ENCODE results near the gene TTLL12.
"Not testable (repeated sequence)": the region's sequence is repeated elsewhere in the genome, so short reads cannot be mapped to it uniquely, and the experiment has no call there.

Gene TTLL12

DNA sequence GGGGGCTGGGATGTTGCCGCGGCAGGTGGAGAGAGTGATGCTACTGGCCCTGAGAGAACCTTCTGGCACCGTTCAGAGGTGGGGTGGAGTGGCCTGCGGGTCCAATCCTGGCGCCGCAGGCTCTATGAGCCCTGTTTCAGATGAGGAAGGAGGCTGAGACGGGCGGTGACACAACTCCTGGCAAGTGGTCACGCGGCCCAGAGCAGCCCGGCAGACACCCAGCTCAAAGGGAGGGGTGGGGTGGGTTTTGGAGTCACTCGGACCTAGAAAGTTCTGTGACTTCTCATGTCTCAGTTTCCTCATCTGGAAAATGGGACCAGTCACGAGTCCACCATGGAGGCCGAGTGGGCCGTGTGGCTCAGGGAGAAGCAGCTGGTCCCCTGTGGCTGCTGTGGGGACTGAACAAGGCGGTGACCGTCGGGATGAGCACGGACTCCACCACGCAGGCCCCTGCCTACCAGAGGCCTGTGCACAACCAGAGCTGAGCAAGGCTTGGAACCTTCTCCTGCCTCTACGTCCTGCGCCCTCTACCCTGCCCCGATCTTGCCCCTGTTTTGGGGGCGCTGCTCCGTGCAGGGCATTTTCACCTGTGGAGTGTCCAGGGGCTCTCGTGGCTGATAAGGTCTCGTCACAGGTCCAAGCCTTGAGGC, 31.9 kb downstream of the TTLL12 start:
- no peak for DNase-seq (ENCODE audit: low read depth, low spot score)

GRCh38 chr22:43153899-43154298, 33.0 kb downstream of the TTLL12 start:
- no peak for DNase-seq (ENCODE audit: low read depth, low spot score)

- no peak for DNase-seq (ENCODE audit: low read depth, low spot score)
Measured at GRCh38 chr22:43152357-43153071, 34.4 kb downstream of the TTLL12 start.

- no peak for DNase-seq (ENCODE audit: low read depth, low spot score)
Measured at GRCh38 chr22:43152003-43152356, 35.0 kb downstream of the TTLL12 start.

- no peak for DNase-seq (ENCODE audit: low read depth, low spot score)
Measured at GRCh38 chr22:43151251-43152002, 35.5 kb downstream of the TTLL12 start, which contains the start of gene TSPO. TSPO (plus strand) TSS chr22:43151559; CDS start chr22:43159239, 7,680 bp downstream.

- no peak for DNase-seq (ENCODE audit: low read depth, low spot score)
Measured at GRCh38 chr22:43150731-43151206, 36.2 kb downstream of the TTLL12 start.

GRCh38 chr22:43148581-43148980, 38.4 kb downstream of the TTLL12 start:
- no peak for DNase-seq (ENCODE audit: low read depth, low spot score)

GRCh38 chr22:43147821-43148220, 39.1 kb downstream of the TTLL12 start:
- DNase-seq (ENCODE audit: low read depth, low spot score) = no peak

GRCh38 chr22:43146332-43146731, 40.6 kb downstream of the TTLL12 start:
- not testable (repeated sequence) for DNase-seq (ENCODE audit: low read depth, low spot score)

- not testable (repeated sequence) for DNase-seq (ENCODE audit: low read depth, low spot score)
Measured at GRCh38 chr22:43145371-43145770, 41.6 kb downstream of the TTLL12 start.

GRCh38 chr22:43144949-43145348, 42.0 kb downstream of the TTLL12 start:
- DNase-seq (ENCODE audit: low read depth, low spot score) = no peak

DNA sequence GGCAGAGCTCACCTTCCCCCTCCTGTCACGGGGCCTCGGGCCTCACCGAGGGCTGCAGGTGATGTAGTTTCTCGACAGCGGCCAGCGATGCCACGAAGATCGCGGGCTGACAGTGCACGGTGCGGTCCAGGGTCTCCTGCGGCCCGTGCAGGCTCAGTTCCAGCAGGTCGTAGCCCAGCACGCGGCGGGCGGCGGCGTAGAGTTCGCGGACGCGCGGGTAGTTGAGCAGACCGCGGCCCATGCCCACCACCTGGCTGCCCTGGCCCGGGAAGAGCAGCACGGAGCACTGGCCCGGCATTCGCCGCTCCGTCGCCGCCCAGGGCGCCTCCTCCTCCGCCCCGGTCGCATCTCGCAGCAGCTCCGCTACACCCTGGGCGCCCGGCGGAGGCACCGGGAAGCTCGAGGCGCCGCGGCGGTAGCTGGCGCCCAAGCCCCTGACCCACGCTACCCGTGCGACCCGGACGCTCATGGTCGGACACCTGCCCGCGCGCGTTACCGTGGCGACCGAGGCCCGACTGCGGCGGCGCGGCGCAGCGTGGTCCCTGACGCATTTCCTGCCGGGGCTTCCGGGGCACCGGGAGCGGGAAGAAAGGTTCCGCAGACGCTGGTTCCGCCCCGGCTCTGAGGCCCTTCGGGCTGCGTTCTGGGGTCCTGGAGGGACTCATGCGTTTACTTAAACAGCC, 43.9 kb downstream of the TTLL12 start, which contains the start of gene MCAT:
Gene MCAT (minus strand): TSS at position 519 of the 683 bp plus-strand sequence. CDS start 50 bp downstream, at position 469.
- no peak for DNase-seq (ENCODE audit: low read depth, low spot score)

GRCh38 chr22:43136801-43137200, 50.1 kb downstream of the TTLL12 start:
- no peak for DNase-seq (ENCODE audit: low read depth, low spot score)

DNA sequence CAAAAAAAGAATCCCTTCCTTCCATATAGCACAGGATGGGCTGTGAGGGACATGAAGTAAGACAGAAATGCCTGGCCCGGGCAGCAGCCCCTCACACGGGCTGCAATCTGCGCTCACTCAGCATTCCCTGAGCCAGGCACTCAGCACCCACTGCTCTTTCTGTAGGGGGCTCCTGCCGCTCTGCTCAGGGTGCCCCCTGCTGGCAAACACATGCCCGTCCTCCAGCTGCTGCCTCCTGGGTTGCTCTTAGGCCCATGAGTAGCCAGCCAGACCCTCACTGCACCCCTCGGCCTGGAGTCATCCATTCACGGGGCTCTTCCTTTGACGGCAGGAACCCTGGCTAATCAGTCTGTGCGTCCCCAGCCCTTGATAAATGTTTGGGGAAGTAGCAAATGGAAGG, 50.7 kb downstream of the TTLL12 start:
- no peak for DNase-seq (ENCODE audit: low read depth, low spot score)

DNA sequence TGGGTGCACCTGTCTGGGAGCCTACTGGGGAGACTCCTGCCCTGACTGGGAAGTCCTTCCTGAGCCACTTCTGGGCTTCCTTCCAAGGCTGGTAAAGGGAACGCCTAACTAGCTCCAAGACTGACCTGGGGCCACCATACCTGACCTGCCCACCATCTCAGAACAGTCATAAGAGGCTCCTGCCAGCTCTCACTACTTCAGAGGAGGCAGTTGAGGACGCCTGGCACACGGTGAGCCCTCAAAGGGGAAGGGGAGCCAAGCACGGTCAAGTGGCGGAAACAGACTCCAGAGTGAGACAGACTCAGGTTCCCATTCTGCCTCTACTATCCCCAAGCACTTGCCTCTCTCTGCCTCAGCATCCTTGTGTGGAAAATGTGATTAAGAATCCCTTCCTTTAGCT, 51.4 kb downstream of the TTLL12 start:
- no peak for DNase-seq (ENCODE audit: low read depth, low spot score)

GRCh38 chr22:43134553-43134952, 52.4 kb downstream of the TTLL12 start:
- DNase-seq (ENCODE audit: low read depth, low spot score) = no peak

- no peak for DNase-seq (ENCODE audit: low read depth, low spot score)
Measured at GRCh38 chr22:43133401-43133800, 53.5 kb downstream of the TTLL12 start.

- no peak for DNase-seq (ENCODE audit: low read depth, low spot score)
Measured at GRCh38 chr22:43131773-43132501, 55.0 kb downstream of the TTLL12 start.

- DNase-seq (ENCODE audit: low read depth, low spot score) = no peak
Measured at GRCh38 chr22:43129426-43130425, 57.2 kb downstream of the TTLL12 start.

DNA sequence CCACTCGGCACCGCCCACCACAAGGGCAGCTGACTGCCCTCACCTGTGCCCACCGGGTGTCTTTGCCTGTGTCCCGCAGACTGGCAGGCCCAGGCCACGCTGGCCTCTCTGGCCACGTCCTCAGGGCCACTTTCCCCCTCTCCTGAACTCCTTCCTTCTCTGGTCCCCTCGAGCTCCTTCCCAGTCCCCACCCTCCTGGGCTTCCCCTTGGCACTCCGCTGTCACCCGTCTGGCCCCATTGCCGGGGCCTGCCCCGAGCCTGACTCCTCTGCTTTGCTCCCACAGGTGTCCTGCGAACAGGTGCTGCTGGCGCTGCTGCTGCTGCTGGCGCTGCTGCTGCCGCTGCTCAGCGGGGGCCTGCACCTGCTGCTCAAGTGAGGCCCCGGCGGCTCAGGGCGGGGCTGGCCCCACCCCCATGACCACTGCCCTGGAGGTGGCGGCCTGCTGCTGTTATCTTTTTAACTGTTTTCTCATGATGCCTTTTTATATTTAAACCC, 58.0 kb downstream of the TTLL12 start:
- DNase-seq (ENCODE audit: low read depth, low spot score) = no peak
